K562 (cell line): ENCODE measurements around the gene KRTAP4-7. TPM values are rescaled to one million over a fixed set of nuclear protein-coding genes. Genes with fewer than 3 reads are reported as not detected.

Experiments used
- BACH1 ChIP-seq: fragments of 200-800 bp; sonication (Bioruptor generic); IDR thresholded peaks from 2 replicates; pipeline ENCODE4 v1.6.1; 2016; ENCODE audit warnings: missing genetic modification characterization, missing compliant biosample characterization
- CBFB ChIP-seq: sonication (generic); formaldehyde crosslinking; IDR thresholded peaks from 2 replicates; pipeline ENCODE4 v1.4.0; 2020; ENCODE audit warnings: mild to moderate bottlenecking, missing genetic modification reagents
- CEBPG ChIP-seq, 3 experiments: fragments of 200-800 bp in 1 of 3; sonication (Bioruptor generic) in 1 of 3; sonication (generic) in 1 of 3; formaldehyde crosslinking in 1 of 3; IDR thresholded peaks in 2 of 3; conservative IDR thresholded peaks in 1 of 3; 2 replicates each; pipeline versions ENCODE4 v1.6.1 to v1.8.0; 2016 to 2022; ENCODE audit warnings: missing compliant biosample characterization in 2 of 3, missing genetic modification characterization in 2 of 3, mild to moderate bottlenecking in 1 of 3, missing genetic modification reagents in 1 of 3
- CHCHD3 ChIP-seq: fragments of 250-450 bp; sonication (Bioruptor Pico); IDR thresholded peaks from 2 replicates; pipeline ENCODE4 v2.1.2; 2022; ENCODE audit warnings: mild to moderate bottlenecking
- CXXC5 ChIP-seq: fragments of 250-450 bp; sonication (Bioruptor Pico); IDR thresholded peaks from 2 replicates; pipeline ENCODE4 v1.8.0; 2022; ENCODE audit warnings: inconsistent platforms, mild to moderate bottlenecking, moderate library complexity
- ESRRB ChIP-seq: fragments of 250-450 bp; sonication (Bioruptor Pico); IDR thresholded peaks from 2 replicates; pipeline ENCODE4 v1.5.0; 2020; ENCODE audit warnings: mild to moderate bottlenecking, moderate library complexity, borderline replicate concordance
- GTF2F1 ChIP-seq: IDR thresholded peaks from 2 replicates; pipeline ENCODE4 v1.6.1; 2011; ENCODE audit warnings: low read depth, low read length, improper control_type of control experiment
- HDAC8 ChIP-seq: fragments of 450-650 bp; IDR thresholded peaks from 2 replicates; pipeline ENCODE4 v1.6.1; 2016; ENCODE audit warnings: mild to moderate bottlenecking, missing genetic modification characterization, moderate library complexity, missing compliant biosample characterization
- HNRNPK ChIP-seq: fragments of 200-400 bp; formaldehyde crosslinking; IDR thresholded peaks from one replicate; pipeline ENCODE4 v1.6.1; 2018; ENCODE audit warnings: mild to moderate bottlenecking, low read depth, low read length; ENCODE audit not compliant: poor library complexity, severe bottlenecking
- MTA2 ChIP-seq: fragments of 450-650 bp; IDR thresholded peaks from 2 replicates; pipeline ENCODE4 v1.6.1; 2016; ENCODE audit warnings: low read depth
- NONO ChIP-seq, 2 experiments: fragments of 200-400 bp in 1 of 2; fragments of 450-650 bp in 1 of 2; formaldehyde crosslinking in 1 of 2; IDR thresholded peaks; 2 replicates each; pipeline ENCODE4 v1.6.1; 2017; ENCODE audit warnings: low read depth in 2 of 2, mild to moderate bottlenecking in 2 of 2, moderate library complexity in 2 of 2, low read length in 1 of 2
- NRF1 ChIP-seq, 2 experiments: fragments of 450-650 bp; IDR thresholded peaks in 1 of 2; conservative IDR thresholded peaks in 1 of 2; 2 replicates each; pipeline ENCODE4 v1.6.1; 2014; ENCODE audit warnings: mild to moderate bottlenecking in 2 of 2
- RAD21 ChIP-seq, 2 experiments: fragments of 250-450 bp in 1 of 2; fragments of 450-650 bp in 1 of 2; sonication (Bioruptor Pico) in 1 of 2; formaldehyde crosslinking in 1 of 2; IDR thresholded peaks in 1 of 2; conservative IDR thresholded peaks in 1 of 2; 2 replicates each; pipeline versions ENCODE4 v1.4.0 to v1.8.0; 2020 to 2022; ENCODE audit warnings: mild to moderate bottlenecking in 2 of 2, moderate library complexity in 1 of 2
- RAD51 ChIP-seq: fragments of 450-650 bp; IDR thresholded peaks from 2 replicates; pipeline ENCODE4 v1.7.1; 2016; ENCODE audit warnings: low read depth, mild to moderate bottlenecking, borderline replicate concordance
- RB1 ChIP-seq: fragments of 450-650 bp; IDR thresholded peaks from 2 replicates; pipeline ENCODE4 v1.6.1; 2017; ENCODE audit warnings: low read depth, mild to moderate bottlenecking
- SMARCE1 ChIP-seq: fragments of 450-650 bp; IDR thresholded peaks from 2 replicates; pipeline ENCODE4 v1.7.1; 2016; ENCODE audit warnings: mild to moderate bottlenecking
- U2AF1 ChIP-seq: fragments of 200-400 bp; formaldehyde crosslinking; optimal IDR thresholded peaks from 2 replicates; pipeline ENCODE3; 2017; ENCODE audit warnings: mild to moderate bottlenecking, low read depth, low read length, moderate library complexity
- ZFX ChIP-seq: sonication (generic); formaldehyde crosslinking; IDR thresholded peaks from 2 replicates; pipeline ENCODE4 v1.8.0; 2022; ENCODE audit warnings: mild to moderate bottlenecking, missing genetic modification reagents, moderate library complexity
- ZNF444 ChIP-seq: fragments of 250-450 bp; sonication (Bioruptor Pico); IDR thresholded peaks from 2 replicates; pipeline ENCODE4 v1.4.0; 2020; ENCODE audit warnings: mild to moderate bottlenecking, moderate library complexity
- ZNF778 ChIP-seq: fragments of 450-650 bp; formaldehyde crosslinking; IDR thresholded peaks from 2 replicates; pipeline ENCODE4 v1.4.0; 2020; ENCODE audit warnings: mild to moderate bottlenecking, moderate library complexity
- polyA plus RNA-seq, 8 experiments: library from polyadenylated mRNA; depleted of rRNA in 4 of 8; stranded (reverse) in 5 of 8; unstranded in 3 of 8; fragments of >200 nt; fragmentation: Nextera tagmentation in 2 of 8; fragmentation: Illumina TruSeq in 1 of 8; extraction: Ambion mirVana in 2 of 8; extraction: Trizol in 1 of 8; gene quantifications; 2 replicates each; pipeline versions ENCODE4 v1.2.1 to v1.2.3, GENCODE V29; 2011 to 2014; ENCODE audit warnings: inconsistent platforms in 1 of 8, missing spikeins in 1 of 8
- total RNA-seq, 7 experiments: library from RNA; depleted of rRNA in 6 of 7; stranded (reverse); fragments of >200 nt in 6 of 7; fragmentation: Illumina TruSeq in 2 of 7; extraction: Trizol in 2 of 7; gene quantifications; 2 replicates each; pipeline versions ENCODE4 v1.2.1 to v1.2.3, GENCODE V29; 2011 to 2021; ENCODE audit warnings: low replicate concordance in 1 of 7
- TF ChIP-seq, protein P1 (sequence below): fragments of 250-450 bp; sonication (Bioruptor Pico); IDR thresholded peaks from 2 replicates; pipeline ENCODE4 v1.4.0; 2020
- TF ChIP-seq, protein P2 (sequence below): fragments of 450-650 bp; IDR thresholded peaks from 2 replicates; pipeline ENCODE4 v1.6.1; 2017; ENCODE audit warnings: mild to moderate bottlenecking, moderate library complexity
- TF ChIP-seq, protein P3 (sequence below): IDR thresholded peaks from 2 replicates; pipeline ENCODE4 v1.6.1; 2011; ENCODE audit warnings: borderline replicate concordance, low read depth, mild to moderate bottlenecking, moderate library complexity, low read length; ENCODE audit not compliant: insufficient read depth, poor library complexity, severe bottlenecking

Gene KRTAP4-7
- total and polyA plus RNA-seq, 9 of the 15 experiments (the other 6 are each of a cell fraction or from before 2014, with no cell fraction given), result not detected

DNA sequence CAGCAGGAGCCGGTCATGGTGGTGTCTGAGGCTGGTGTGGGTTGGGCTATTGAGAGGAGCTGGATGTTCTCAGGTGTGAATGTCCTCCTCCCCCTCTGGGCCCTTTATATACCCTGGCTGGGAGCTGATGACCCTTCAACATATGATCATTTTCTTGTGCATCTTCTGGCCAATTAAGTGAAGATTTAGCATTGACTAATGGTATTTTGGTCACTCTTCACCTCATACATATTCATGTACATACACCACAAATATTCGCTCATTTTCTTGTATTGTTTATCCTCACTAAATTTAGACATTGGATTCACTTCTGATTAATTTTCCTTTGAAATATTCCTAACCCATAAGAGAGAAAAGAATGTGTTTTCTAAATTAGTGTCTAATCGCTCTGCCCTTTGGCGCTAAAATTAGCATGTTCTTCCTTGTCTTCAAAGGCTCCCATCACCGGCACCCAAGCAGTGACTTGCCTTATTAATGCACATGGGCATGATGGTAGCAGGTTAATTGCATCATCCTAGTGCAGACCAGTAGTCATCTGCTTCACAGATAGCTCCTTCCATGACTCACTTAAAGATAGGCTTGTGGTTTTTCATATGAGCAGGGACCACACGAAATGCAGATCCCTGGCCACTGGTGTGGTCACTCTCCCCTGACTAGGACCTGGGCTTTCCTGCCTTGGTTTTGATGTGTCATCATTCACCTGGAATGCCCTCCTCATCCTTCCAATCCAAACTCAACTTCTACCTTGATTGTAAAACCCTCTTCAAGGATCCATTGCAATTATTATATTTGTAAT is 17.9 kb upstream of the KRTAP4-7 start, which contains the start of gene KRTAP2-4 (continued):
- TF ChIP-seq CHCHD3, result no peak
- 0 out of 4 replicates have a peak, but pooled peaks of 1 of the 2 experiments have one; percentile 11 for TF ChIP-seq RAD21 (CRISPR knock-in tag; conservative IDR thresholded peaks at IDR 0.05 in 1 of 2, IDR thresholded peaks at IDR 0.05 in 1 of 2)
- peak; percentile 82; the same call in 1 of the 2 replicates for TF ChIP-seq BACH1 (tag)
- peak; percentile 51 to 62 for TF ChIP-seq NRF1 (conservative IDR thresholded peaks at IDR 0.05 in 1 of 2, IDR thresholded peaks at IDR 0.05 in 1 of 2)
- TF ChIP-seq, protein P1, sequence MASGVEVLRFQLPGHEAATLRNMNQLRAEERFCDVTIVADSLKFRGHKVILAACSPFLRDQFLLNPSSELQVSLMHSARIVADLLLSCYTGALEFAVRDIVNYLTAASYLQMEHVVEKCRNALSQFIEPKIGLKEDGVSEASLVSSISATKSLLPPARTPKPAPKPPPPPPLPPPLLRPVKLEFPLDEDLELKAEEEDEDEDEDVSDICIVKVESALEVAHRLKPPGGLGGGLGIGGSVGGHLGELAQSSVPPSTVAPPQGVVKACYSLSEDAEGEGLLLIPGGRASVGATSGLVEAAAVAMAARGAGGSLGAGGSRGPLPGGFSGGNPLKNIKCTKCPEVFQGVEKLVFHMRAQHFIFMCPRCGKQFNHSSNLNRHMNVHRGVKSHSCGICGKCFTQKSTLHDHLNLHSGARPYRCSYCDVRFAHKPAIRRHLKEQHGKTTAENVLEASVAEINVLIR (CRISPR knock-in tag), result peak; percentile 34; the same call in 1 of the 2 replicates
- TF ChIP-seq ZFX (CRISPR knock-in tag), result no peak
- TF ChIP-seq, protein P2, sequence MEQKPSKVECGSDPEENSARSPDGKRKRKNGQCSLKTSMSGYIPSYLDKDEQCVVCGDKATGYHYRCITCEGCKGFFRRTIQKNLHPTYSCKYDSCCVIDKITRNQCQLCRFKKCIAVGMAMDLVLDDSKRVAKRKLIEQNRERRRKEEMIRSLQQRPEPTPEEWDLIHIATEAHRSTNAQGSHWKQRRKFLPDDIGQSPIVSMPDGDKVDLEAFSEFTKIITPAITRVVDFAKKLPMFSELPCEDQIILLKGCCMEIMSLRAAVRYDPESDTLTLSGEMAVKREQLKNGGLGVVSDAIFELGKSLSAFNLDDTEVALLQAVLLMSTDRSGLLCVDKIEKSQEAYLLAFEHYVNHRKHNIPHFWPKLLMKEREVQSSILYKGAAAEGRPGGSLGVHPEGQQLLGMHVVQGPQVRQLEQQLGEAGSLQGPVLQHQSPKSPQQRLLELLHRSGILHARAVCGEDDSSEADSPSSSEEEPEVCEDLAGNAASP, result no peak
- TF ChIP-seq CEBPG (CRISPR knock-in tag; IDR thresholded peaks at IDR 0.05), result peak; percentile 89
- peak; percentile 98 to 99 for TF ChIP-seq CEBPG (tag; conservative IDR thresholded peaks at IDR 0.05 in 1 of 2, IDR thresholded peaks at IDR 0.05 in 1 of 2)
- no peak for TF ChIP-seq GTF2F1
- no peak for TF ChIP-seq U2AF1
- no peak for TF ChIP-seq RAD51
- no peak for TF ChIP-seq MTA2
- TF ChIP-seq HDAC8 (tag), result no peak; the same call in 1 of the 2 replicates
- TF ChIP-seq ZNF444, result no peak
- TF ChIP-seq, protein P3, sequence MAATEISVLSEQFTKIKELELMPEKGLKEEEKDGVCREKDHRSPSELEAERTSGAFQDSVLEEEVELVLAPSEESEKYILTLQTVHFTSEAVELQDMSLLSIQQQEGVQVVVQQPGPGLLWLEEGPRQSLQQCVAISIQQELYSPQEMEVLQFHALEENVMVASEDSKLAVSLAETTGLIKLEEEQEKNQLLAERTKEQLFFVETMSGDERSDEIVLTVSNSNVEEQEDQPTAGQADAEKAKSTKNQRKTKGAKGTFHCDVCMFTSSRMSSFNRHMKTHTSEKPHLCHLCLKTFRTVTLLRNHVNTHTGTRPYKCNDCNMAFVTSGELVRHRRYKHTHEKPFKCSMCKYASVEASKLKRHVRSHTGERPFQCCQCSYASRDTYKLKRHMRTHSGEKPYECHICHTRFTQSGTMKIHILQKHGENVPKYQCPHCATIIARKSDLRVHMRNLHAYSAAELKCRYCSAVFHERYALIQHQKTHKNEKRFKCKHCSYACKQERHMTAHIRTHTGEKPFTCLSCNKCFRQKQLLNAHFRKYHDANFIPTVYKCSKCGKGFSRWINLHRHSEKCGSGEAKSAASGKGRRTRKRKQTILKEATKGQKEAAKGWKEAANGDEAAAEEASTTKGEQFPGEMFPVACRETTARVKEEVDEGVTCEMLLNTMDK, result no peak
- TF ChIP-seq CXXC5 (CRISPR knock-in tag), result peak; percentile 27; the same call in 1 of the 2 replicates
- no peak for TF ChIP-seq NONO (IDR thresholded peaks at IDR 0.05; ENCODE audit: low read depth in 2 of 2, low read length in 1 of 2)
- TF ChIP-seq ESRRB, result no peak
- no peak for TF ChIP-seq CBFB (CRISPR knock-in tag)
- no peak for TF ChIP-seq ZNF778
- no peak for TF ChIP-seq HNRNPK
- TF ChIP-seq RB1, result no peak
- TF ChIP-seq SMARCE1, result peak; percentile 86; the same call in 1 of the 2 replicates
